Vagina (tissue), 2 donors: ENCODE data around the gene PGAM1.

Experiments used
- POLR2A ChIP-seq, 2 donors: fragments of 450-650 bp; IDR thresholded peaks; one replicate each; pipeline ENCODE4 v1.6.1; 2017; ENCODE audit warnings: antibody characterized with exemption in 2 of 2, mild to moderate bottlenecking in 2 of 2, moderate library complexity in 2 of 2
- TF ChIP-seq, protein P1 (sequence below), 3 experiments: fragments of 450-650 bp in 2 of 3; fragments of 200-600 bp in 1 of 3; sonication (generic) in 1 of 3; IDR thresholded peaks; one replicate each; pipeline ENCODE4 v1.5.1; 2017 to 2019; ENCODE audit warnings: antibody characterized with exemption in 3 of 3, mild to moderate bottlenecking in 2 of 3, moderate library complexity in 2 of 3

GRCh38 chr10:97475936-97476594, 50.1 kb downstream of the PGAM1 start:
- no peak for TF ChIP-seq POLR2A (IDR thresholded peaks at IDR 0.05)
- TF ChIP-seq, protein P1, sequence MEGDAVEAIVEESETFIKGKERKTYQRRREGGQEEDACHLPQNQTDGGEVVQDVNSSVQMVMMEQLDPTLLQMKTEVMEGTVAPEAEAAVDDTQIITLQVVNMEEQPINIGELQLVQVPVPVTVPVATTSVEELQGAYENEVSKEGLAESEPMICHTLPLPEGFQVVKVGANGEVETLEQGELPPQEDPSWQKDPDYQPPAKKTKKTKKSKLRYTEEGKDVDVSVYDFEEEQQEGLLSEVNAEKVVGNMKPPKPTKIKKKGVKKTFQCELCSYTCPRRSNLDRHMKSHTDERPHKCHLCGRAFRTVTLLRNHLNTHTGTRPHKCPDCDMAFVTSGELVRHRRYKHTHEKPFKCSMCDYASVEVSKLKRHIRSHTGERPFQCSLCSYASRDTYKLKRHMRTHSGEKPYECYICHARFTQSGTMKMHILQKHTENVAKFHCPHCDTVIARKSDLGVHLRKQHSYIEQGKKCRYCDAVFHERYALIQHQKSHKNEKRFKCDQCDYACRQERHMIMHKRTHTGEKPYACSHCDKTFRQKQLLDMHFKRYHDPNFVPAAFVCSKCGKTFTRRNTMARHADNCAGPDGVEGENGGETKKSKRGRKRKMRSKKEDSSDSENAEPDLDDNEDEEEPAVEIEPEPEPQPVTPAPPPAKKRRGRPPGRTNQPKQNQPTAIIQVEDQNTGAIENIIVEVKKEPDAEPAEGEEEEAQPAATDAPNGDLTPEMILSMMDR (IDR thresholded peaks at IDR 0.05) = no peak
